Measurements from ENCODE around the gene TMEM175. TPM values are rescaled to one million over a fixed set of nuclear protein-coding genes. Genes with fewer than 3 reads are reported as not detected.

The TMEM175 gene
- total RNA-seq, 1 donor from 2014 or later = 62.7 TPM

- Mint-ChIP-seq H3K27ac (ENCODE audit: unreplicated experiment) (peak overlapping the region; percentile 89), H3K36me3 (ENCODE audit: unreplicated experiment) (peaks cover 10% of the 10 kb centered on the region), H3K27me3 (ENCODE audit: unreplicated experiment) (peaks cover 13% of the 10 kb centered on the region), H3K4me3 (ENCODE audit: unreplicated experiment) (no peak overlapping the region), H3K9me3 (ENCODE audit: unreplicated experiment) (peaks cover 22% of the 10 kb centered on the region), H3K4me1 (ENCODE audit: low read depth, unreplicated experiment) (peaks cover 19% of the 10 kb centered on the region)
- DNase-seq = no peak
- no peak for TF ChIP-seq CTCF (IDR thresholded peaks at IDR 0.05; ENCODE audit: partially characterized antibody, unreplicated experiment)
Observed at GRCh38 chr4:884896-885295, 47.4 kb upstream of the TMEM175 start.

GRCh38 chr4:885353-885752 is 46.9 kb upstream of the TMEM175 start:
- H3K4me1 Mint-ChIP-seq (ENCODE audit: low read depth, unreplicated experiment) = peaks cover 19% of the 10 kb centered on the region

GRCh38 chr4:886244-886643 is 46.0 kb upstream of the TMEM175 start:
- Mint-ChIP-seq H3K27me3 (ENCODE audit: unreplicated experiment) (peaks cover 13% of the 10 kb centered on the region), H3K9me3 (ENCODE audit: unreplicated experiment) (peaks cover 20% of the 10 kb centered on the region), H3K36me3 (ENCODE audit: unreplicated experiment) (peaks cover 6% of the 10 kb centered on the region), H3K4me3 (ENCODE audit: unreplicated experiment) (peak overlapping the region; percentile 67), H3K4me1 (ENCODE audit: low read depth, unreplicated experiment) (peaks cover 19% of the 10 kb centered on the region), H3K27ac (ENCODE audit: unreplicated experiment) (peak overlapping the region; percentile 95)
- no peak for TF ChIP-seq CTCF (IDR thresholded peaks at IDR 0.05; ENCODE audit: partially characterized antibody, unreplicated experiment)
- DNase-seq = no peak

More at GRCh38 chr4:885353-885752, 46.9 kb upstream of the TMEM175 start:
- Mint-ChIP-seq H3K4me3 (ENCODE audit: unreplicated experiment) (no peak overlapping the region), H3K36me3 (ENCODE audit: unreplicated experiment) (peaks cover 6% of the 10 kb centered on the region), H3K27me3 (ENCODE audit: unreplicated experiment) (peaks cover 13% of the 10 kb centered on the region), H3K27ac (ENCODE audit: unreplicated experiment) (no peak overlapping the region), H3K9me3 (ENCODE audit: unreplicated experiment) (peaks cover 20% of the 10 kb centered on the region)
- no peak for DNase-seq
- no peak for TF ChIP-seq CTCF (IDR thresholded peaks at IDR 0.05; ENCODE audit: partially characterized antibody, unreplicated experiment)

GRCh38 chr4:887034-887763 is 45.1 kb upstream of the TMEM175 start:
- H3K4me3 Mint-ChIP-seq (ENCODE audit: unreplicated experiment) = peak overlapping the region; percentile 20
- peaks cover 6% of the 10 kb centered on the region for H3K36me3 Mint-ChIP-seq (ENCODE audit: unreplicated experiment)
- peak overlapping the region; percentile 95 for H3K27ac Mint-ChIP-seq (ENCODE audit: unreplicated experiment)
- H3K4me1 Mint-ChIP-seq (ENCODE audit: low read depth, unreplicated experiment) = peaks cover 22% of the 10 kb centered on the region
- no peak for DNase-seq
- no peak for TF ChIP-seq CTCF (IDR thresholded peaks at IDR 0.05; ENCODE audit: partially characterized antibody, unreplicated experiment)
- H3K27me3 Mint-ChIP-seq (ENCODE audit: unreplicated experiment) = peaks cover 13% of the 10 kb centered on the region
- peaks cover 20% of the 10 kb centered on the region for H3K9me3 Mint-ChIP-seq (ENCODE audit: unreplicated experiment)

- H3K36me3 Mint-ChIP-seq (ENCODE audit: unreplicated experiment) = peaks cover 6% of the 10 kb centered on the region
- peak overlapping the region; percentile 56 for H3K27ac Mint-ChIP-seq (ENCODE audit: unreplicated experiment)
- no peak for DNase-seq
- H3K27me3 Mint-ChIP-seq (ENCODE audit: unreplicated experiment) = peaks cover 13% of the 10 kb centered on the region
- H3K9me3 Mint-ChIP-seq (ENCODE audit: unreplicated experiment) = peaks cover 20% of the 10 kb centered on the region
- no peak for TF ChIP-seq CTCF (IDR thresholded peaks at IDR 0.05; ENCODE audit: partially characterized antibody, unreplicated experiment)
- no peak overlapping the region for H3K4me3 Mint-ChIP-seq (ENCODE audit: unreplicated experiment)
- peaks cover 22% of the 10 kb centered on the region for H3K4me1 Mint-ChIP-seq (ENCODE audit: low read depth, unreplicated experiment)
Observed at GRCh38 chr4:888029-888428, 44.2 kb upstream of the TMEM175 start.
